ENCODE results near the gene CASK. TPM values are rescaled to one million over a fixed set of nuclear protein-coding genes. Genes with fewer than 3 reads are reported as not detected.
"Not testable (repeated sequence)": the region's sequence is repeated elsewhere in the genome, so short reads cannot be mapped to it uniquely, and the experiment has no call there.

Gene CASK
- polyA plus RNA-seq, 5 donors, result 27.9 to 61.7 (median 50.8) TPM

DNA sequence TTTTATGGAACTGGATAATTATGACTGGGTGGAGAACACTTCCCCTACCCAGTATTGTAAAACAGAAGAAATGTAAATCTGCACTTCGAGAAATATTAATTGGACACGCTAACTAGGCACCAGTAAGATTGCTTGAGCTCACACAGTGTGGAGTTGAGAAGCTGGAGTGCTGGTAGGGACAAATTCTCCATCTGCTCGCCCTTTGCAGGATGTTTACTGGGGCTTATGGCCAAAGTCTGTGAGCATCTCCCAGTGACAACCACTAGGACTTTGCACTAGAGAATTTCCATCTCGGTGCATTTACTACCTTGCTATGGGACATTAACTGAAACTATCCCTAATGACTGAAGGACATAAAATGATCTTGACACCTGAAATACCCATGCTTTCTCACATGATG lies 268.3 kb downstream of the CASK start:
- no peak for DNase-seq

DNA sequence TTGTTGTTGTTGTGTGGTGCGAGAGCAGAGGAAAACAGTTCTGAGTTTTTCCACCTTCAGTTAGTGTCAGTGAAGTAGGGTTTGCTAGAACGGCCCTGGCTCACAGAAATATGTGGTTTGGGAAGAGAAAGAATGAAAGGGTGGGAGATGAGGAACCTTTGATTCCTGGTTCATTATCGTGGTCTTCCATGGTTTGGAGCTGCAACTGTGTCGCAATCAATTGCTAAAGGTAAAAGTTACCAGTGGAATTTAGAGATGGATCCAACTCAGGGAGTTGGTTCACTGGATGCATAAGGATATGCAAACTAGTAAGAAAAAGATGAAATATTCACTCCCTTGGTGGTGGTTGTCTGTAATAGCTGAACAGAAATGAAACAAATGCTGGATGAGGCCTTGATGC lies 270.2 kb downstream of the CASK start:
- DNase-seq, result no peak

DNA sequence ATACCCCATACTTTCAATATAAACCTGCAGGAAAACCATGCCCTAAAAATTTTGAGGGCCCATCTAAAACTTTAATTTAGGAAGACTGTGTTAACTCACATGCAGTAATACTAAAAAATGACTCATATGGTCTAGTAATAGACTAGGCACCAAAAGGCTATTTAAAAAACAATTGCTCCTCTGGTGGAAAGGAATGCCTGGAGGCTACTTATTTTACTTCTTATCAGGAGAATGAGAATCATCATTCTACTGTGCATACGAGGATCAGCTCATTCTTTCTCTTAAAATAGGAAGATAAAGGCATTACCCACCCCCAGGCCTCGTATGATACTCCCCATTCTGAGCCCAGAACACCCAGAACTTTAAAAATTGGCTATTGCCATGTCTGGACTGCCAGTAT lies 277.2 kb downstream of the CASK start:
- not testable (repeated sequence) for DNase-seq

- no peak for DNase-seq
These were observed 289.1 kb downstream of the CASK start for GRCh38 chrX:41634284-41634683.

- DNase-seq, result no peak
These were observed 293.3 kb downstream of the CASK start for GRCh38 chrX:41630091-41630490.

DNA sequence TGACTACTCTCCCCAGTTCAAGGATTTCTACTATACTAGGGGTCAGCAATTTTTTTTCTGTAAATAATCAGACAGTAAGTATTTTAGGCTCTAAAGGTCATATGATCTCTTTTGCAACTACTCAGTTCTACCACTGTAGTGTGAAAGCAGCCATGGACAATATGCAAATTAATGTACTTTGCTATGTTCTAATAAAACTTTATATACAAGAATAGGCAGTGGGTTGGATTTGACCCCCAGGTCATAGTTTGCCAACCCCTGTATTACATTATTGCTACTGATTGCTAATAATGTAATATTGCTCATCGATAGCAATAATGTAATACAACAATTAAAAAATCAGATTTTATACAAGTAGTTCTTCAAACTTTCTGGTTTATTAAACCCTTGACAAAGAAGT lies 293.8 kb downstream of the CASK start:
- DNase-seq, result no peak

DNA sequence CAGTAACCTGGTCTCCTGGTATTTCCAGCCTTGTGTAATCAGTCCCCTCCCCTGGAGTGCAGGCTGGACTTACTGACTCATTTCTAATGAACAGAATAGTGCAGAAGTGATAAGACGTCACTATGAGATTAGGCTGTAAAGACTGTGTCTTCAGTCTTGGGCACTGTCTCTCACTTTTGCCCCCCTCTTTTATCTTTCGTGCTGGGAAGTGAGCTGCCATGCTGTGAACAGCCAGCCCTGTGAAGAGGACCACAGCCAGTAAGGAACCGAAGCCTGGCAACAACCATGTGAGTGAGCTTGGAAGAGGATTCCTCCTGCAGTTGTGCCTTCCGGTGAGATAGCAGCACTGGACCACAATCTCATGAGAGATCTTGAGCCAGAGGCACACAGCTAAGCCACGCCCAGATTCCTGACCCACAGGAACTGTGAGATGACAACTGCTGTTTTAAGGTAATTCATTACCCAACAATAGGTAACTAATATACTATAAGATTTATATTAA lies 302.1 kb downstream of the CASK start:
- DNase-seq, result no peak

DNA sequence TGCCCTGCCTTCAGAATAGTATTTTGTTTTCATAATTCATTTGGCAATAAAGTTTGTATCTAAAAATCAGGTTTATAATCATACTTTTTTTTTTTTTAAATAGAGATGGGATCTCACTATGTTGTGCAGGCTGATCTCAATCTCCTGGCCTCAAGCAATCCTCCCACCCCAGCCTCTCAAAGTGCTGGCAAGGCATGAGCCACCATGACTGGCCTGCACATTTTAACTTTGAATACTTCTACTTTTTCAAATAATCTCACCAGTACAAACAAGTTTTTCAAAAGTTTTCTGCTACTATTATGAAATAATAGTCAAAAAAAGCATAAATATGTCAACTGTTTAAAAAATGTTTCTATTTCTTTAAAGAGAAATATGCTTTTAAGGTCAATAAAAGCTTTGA lies 304.1 kb downstream of the CASK start:
- DNase-seq, result no peak

DNA sequence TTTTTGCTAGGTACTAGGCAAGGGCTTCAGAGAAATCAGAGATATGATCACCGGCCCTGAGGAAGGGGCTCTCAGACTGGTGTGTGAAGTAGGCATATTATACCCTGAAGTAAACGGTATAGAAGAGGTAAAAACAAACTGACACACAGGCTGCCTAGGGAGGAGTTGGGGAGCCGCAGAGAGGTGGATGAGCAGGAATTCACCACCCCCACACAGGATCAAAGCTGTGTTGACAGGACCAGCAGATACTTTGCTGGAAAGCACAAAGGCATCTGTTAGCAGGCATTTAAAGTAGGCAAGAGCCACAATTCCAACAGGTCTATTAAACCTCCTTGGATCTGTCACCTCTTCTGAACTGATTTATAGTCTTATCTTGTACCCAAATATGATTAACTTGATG lies 306.4 kb downstream of the CASK start:
- no peak for DNase-seq

- no peak for DNase-seq
These were observed 307.1 kb downstream of the CASK start for GRCh38 chrX:41616255-41616654.

- DNase-seq, result no peak
These were observed 315.1 kb downstream of the CASK start for GRCh38 chrX:41608244-41608643.

- DNase-seq, result no peak
These were observed 316.0 kb downstream of the CASK start for GRCh38 chrX:41607264-41607832.

GRCh38 chrX:41606057-41606456 lies 317.3 kb downstream of the CASK start:
- not testable (repeated sequence) for DNase-seq

DNA sequence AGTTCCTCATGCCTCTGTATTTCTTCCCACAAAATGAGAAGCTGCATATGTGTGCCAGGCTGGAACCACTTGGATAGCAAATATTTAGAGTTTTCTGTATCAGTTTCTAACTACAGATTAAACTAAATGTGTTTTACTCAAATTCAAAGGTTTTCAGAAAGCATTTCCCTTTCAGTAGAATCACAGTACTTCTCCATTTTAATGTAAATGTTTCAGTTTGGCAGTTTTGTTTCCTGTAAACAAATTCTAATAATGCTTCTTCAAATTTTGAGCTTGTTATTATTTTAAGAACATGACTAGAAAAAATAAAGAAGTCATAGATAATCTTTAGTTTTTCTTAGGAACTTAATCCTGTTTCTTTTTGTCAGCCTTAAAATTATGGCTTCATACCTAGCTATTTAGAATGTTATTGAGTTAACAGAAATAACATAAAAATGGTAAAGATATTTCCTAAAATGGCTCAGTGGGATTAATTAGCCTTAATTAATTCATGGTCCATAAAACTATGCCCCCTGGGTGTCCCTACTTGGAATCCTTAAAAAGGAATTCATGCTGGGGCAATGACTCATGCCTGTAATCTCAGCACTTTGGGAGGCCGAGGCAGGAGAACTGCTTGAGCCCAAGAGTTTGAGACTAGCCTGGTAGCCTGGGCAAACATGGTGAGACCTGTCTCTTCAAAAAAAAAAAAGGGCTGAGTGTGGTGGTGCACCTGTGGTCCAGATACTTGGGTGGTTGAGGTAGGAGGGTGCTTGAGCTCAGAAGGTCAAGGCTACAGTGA lies 318.4 kb downstream of the CASK start:
- DNase-seq, result no peak

- no peak for DNase-seq
These were observed 319.2 kb downstream of the CASK start for GRCh38 chrX:41604177-41604576.

GRCh38 chrX:41603596-41603995 lies 319.8 kb downstream of the CASK start:
- no peak for DNase-seq

GRCh38 chrX:41602816-41603345 lies 320.5 kb downstream of the CASK start:
- no peak for DNase-seq

DNA sequence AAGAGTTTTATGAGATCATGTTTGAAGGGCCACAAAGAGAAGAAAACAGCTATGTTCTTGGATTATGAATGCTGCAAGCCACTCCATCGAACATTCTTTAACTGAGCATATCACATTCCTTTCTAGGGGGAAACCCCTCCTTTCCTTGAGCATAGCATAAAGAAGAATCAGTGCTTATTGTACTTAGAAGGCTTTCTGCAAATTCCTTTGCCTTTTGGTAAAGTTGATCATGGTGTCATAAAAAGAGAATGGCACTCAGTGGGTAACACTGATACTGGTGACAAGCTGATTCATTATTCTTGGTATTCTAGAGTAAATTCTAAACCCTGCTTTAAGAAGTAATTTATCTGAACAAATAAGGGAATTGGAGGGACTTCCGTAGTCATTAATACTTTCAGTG lies 323.1 kb downstream of the CASK start:
- DNase-seq, result no peak

- no peak for DNase-seq
These were observed 323.8 kb downstream of the CASK start for GRCh38 chrX:41599507-41599906.

DNA sequence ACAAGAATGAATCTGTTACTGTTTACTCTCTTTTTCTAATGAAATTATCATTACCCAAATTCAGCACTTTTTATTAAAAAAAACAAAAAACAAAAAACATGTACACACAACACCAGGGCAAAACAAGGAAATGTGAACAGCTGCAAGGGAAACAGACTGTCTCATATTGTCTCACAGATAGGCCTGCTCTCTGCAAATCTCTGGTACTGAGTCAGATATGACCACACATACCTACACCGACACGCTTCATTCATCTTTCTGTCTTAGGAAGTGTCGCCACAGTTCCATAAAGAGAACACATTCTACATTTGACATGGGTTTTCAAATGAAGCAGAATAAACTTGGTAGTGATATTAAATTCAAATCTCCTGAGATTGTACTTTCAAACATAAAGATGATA lies 326.8 kb downstream of the CASK start:
- DNase-seq, result no peak

- no peak for DNase-seq
These were observed 328.7 kb downstream of the CASK start for GRCh38 chrX:41594634-41595033.

DNA sequence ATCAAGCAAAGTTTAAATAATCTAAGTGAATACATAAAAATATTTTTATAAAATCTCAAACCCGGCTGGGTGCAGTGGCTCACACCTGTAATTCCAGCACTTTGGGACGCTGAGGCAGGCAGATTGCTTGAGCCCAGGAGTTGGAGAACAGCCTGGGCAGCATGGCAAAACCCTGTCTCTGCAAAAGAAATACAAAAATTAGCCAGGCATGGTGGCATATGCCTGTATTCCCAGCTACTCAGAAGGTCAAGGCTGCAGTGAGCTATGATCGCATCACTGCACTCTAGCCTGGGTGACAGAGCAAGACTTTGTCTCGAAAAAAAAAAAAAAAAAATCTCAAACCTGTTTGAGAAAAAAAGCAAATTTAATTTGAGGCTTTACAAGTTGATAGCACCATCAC lies 331.4 kb downstream of the CASK start:
- DNase-seq, result no peak

- DNase-seq, result no peak
These were observed 332.7 kb downstream of the CASK start for GRCh38 chrX:41590641-41591040.

Data from right lung (tissue), 5 donors.